ENCODE measurements around the gene MCTP1. TPM values are rescaled to one million over a fixed set of nuclear protein-coding genes. Genes with fewer than 3 reads are reported as not detected.

MCTP1 gene
- total RNA-seq, 4 donors from 2014 or later = 5.4 to 22.1 (median 5.8) TPM

- TF ChIP-seq, protein P1, sequence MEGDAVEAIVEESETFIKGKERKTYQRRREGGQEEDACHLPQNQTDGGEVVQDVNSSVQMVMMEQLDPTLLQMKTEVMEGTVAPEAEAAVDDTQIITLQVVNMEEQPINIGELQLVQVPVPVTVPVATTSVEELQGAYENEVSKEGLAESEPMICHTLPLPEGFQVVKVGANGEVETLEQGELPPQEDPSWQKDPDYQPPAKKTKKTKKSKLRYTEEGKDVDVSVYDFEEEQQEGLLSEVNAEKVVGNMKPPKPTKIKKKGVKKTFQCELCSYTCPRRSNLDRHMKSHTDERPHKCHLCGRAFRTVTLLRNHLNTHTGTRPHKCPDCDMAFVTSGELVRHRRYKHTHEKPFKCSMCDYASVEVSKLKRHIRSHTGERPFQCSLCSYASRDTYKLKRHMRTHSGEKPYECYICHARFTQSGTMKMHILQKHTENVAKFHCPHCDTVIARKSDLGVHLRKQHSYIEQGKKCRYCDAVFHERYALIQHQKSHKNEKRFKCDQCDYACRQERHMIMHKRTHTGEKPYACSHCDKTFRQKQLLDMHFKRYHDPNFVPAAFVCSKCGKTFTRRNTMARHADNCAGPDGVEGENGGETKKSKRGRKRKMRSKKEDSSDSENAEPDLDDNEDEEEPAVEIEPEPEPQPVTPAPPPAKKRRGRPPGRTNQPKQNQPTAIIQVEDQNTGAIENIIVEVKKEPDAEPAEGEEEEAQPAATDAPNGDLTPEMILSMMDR (IDR thresholded peaks at IDR 0.05 in 4 of 5, conservative IDR thresholded peaks at IDR 0.05 in 1 of 5) = no peak
- no peak for TF ChIP-seq POLR2A (IDR thresholded peaks at IDR 0.05)
- DNase-seq (no peak), ATAC-seq (no peak)
- Histone ChIP-seq H3K9me3 (no peaks in the 10 kb centered on the region), H3K27me3 (peaks cover 52 to 70% (median 57%) of the 10 kb centered on the region in 3 donors), H3K36me3 (no peaks in the 10 kb centered on the region), H3K4me1 (peaks cover 4 to 18% of the 10 kb centered on the region in 2 donors), H3K27ac (no peak overlapping the region), H3K4me3 (peak overlapping the region; percentile 47 to 65 (median 52))
- intact Hi-C loops (cut with DNase I; ENCODE audit: low total_unique reads) (no loop called here), in situ Hi-C loops (cut with MboI; ENCODE audit: low sequenced_read_pairs in 4 of 4) (no loop called here)
Observed at GRCh38 chr5:95285409-95285755, 488 bp upstream of the MCTP1 start.

DNA sequence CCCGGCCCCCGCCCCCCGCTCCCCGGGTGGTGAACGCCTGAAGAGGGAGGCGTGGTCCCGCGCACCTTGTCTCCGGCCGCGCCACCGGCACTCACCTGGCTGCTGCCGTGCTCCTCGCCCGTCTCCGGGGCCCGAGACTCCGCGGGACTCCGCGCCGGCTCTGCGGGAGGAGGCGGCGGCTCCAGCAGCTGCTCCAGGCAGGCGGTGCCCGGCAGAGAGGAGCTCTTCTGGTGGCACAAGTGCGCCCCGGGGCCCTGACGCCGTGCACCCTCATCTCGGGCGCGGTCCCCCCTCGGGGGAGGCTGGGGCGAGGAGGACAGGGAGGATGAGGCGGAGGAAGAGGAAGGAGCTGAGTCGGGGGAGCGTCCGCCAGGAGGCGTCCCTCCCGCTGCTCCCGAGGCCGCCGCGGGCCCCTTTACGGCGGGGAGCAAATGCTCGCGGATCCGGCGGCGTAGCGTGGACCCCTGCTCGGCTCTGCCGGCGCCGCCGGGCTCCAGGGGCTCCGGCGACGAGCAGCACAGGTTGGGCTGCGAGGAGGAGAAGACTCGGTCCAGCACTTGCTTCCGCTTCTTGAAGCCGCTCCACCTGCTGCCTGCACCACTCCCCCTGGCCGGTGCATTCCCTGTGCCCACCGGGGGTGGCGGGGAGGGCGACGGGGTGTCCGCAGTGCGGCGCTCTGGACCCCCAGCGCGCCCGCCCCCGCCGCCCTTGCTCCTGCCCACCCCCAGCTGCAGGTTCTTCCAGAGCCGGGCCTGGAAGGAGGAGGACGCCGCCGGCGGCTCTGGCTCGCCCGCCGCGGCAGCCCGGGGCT lies 928 bp downstream of the MCTP1 start:
- in situ Hi-C loops (cut with MboI; ENCODE audit: low sequenced_read_pairs in 4 of 4) (no loop called here), intact Hi-C loops (cut with DNase I; ENCODE audit: low total_unique reads) (no loop called here)

DNA sequence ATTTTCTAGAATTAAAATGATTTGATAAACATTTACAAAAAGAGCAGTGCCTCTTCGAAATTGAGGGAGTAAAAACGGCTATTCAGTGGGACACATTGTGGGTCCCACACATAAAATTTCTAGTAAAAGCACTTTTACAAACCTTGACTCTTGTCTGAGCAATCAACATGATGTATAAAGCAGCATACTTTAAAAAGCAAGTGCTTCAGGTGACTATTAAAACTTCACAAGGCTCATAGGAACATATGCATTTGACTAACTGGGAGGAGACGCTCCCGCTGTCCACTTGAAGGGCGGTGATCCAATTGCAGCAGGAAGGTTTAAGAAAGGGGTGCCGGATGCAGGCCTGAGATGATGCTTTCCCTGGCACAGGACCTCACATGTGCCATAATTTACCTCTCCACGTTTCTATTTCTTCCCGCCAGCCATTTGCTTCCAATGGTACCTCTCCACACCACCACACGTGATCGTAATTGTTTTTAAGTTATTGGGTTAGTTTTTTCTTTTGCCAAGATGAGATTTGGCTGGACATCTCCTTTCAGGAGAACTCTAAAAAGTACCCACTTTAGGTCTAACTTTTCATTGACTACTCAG lies 1.8 kb downstream of the MCTP1 start:
- H3K4me1 ChIP-seq = peaks cover 4 to 18% of the 10 kb centered on the region in 2 donors
- peak overlapping the region in 2 of 4 donors; percentile 51 to 65 for H3K4me3 ChIP-seq
- in situ Hi-C loops (cut with MboI; ENCODE audit: low sequenced_read_pairs in 4 of 4) (no loop called here), intact Hi-C loops (cut with DNase I; ENCODE audit: low total_unique reads) (no loop called here)
- H3K36me3 ChIP-seq = no peaks in the 10 kb centered on the region
- H3K27me3 ChIP-seq = peaks cover 59 to 73% (median 59%) of the 10 kb centered on the region in 3 donors
- no peak for DNase-seq
- H3K9me3 ChIP-seq = no peaks in the 10 kb centered on the region
- TF ChIP-seq, protein P1 (IDR thresholded peaks at IDR 0.05 in 4 of 5, conservative IDR thresholded peaks at IDR 0.05 in 1 of 5) = no peak
- no peak overlapping the region for H3K27ac ChIP-seq
- ATAC-seq = no peak

More for the DNA sequence above, 928 bp downstream of the MCTP1 start:
- DNase-seq = no peak
- Histone ChIP-seq H3K9me3 (no peaks in the 10 kb centered on the region), H3K27me3 (peaks cover 59 to 70% (median 59%) of the 10 kb centered on the region in 3 donors), H3K36me3 (no peaks in the 10 kb centered on the region), H3K4me3 (peak overlapping the region; percentile 47 to 65 (median 52)), H3K4me1 (peaks cover 4 to 18% of the 10 kb centered on the region in 2 donors), H3K27ac (no peak overlapping the region)
- TF ChIP-seq, protein P1 (IDR thresholded peaks at IDR 0.05 in 4 of 5, conservative IDR thresholded peaks at IDR 0.05 in 1 of 5) = no peak
- no peak for TF ChIP-seq POLR2A (IDR thresholded peaks at IDR 0.05)
- no peak for ATAC-seq

DNA sequence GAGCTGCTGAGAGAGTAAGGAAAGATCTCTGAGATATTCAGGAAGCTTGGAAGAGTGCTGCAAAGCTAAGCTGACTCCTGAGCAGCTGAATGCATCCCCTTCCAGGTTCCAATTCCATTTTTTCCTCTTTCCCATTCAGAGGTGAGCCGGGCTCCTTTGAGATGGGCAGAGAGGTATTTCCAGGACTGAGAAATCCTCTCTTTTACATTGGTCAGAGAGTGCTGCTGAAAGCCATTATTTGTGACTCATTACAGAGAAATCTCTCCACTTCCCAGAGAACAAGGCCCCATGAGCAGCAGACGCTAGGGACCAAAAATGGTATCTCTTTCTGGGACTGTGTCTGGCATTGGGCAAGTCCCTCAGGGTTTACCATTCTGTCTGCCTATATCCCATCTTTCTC lies 3.7 kb downstream of the MCTP1 start:
- Histone ChIP-seq H3K36me3 (no peaks in the 10 kb centered on the region), H3K4me1 (peaks cover 4 to 18% of the 10 kb centered on the region in 2 donors), H3K27ac (no peak overlapping the region), H3K9me3 (no peaks in the 10 kb centered on the region), H3K27me3 (peaks cover 53 to 65% (median 53%) of the 10 kb centered on the region in 3 donors), H3K4me3 (no peak overlapping the region)
- intact Hi-C loops (cut with DNase I; ENCODE audit: low total_unique reads) (no loop called here), in situ Hi-C loops (cut with MboI; ENCODE audit: low sequenced_read_pairs in 4 of 4) (no loop called here)
- DNase-seq = no peak
- ATAC-seq = no peak
- TF ChIP-seq, protein P1 (IDR thresholded peaks at IDR 0.05 in 4 of 5, conservative IDR thresholded peaks at IDR 0.05 in 1 of 5) = no peak
- TF ChIP-seq POLR2A (IDR thresholded peaks at IDR 0.05) = no peak
